GM21528 (cell line): ENCODE measurements around the gene NSF.
"Not testable (repeated sequence)": the region's sequence is repeated elsewhere in the genome, so short reads cannot be mapped to it uniquely, and the experiment has no call there.

Source experiments
- ATAC-seq: cut with Tn5 transposase; IDR thresholded peaks from one replicate; pipeline ENCODE4 v1.9.1; 2021; ENCODE audit warnings: mild to moderate bottlenecking, moderate library complexity; ENCODE audit not compliant: unreplicated experiment, low FRiP score

NSF gene

GRCh38 chr17:46771561-46772474 lies 181.3 kb downstream of the NSF start:
- no peak for ATAC-seq

- no peak for ATAC-seq
Measured at GRCh38 chr17:46772475-46773220, 182.2 kb downstream of the NSF start.

GRCh38 chr17:46773221-46773605 lies 182.7 kb downstream of the NSF start:
- ATAC-seq: no peak

- no peak for ATAC-seq
Measured at GRCh38 chr17:46773676-46774075, 183.2 kb downstream of the NSF start.

GRCh38 chr17:46774108-46774737 lies 183.8 kb downstream of the NSF start:
- ATAC-seq: no peak

GRCh38 chr17:46776298-46777005 lies 186.0 kb downstream of the NSF start:
- ATAC-seq: no peak

GRCh38 chr17:46777943-46778915 lies 187.8 kb downstream of the NSF start:
- no peak for ATAC-seq

- ATAC-seq: no peak
Measured at GRCh38 chr17:46780003-46780373, 189.5 kb downstream of the NSF start.

GRCh38 chr17:46782250-46782953 lies 191.9 kb downstream of the NSF start:
- ATAC-seq: no peak

- ATAC-seq: no peak
Measured at GRCh38 chr17:46783031-46783593, 192.6 kb downstream of the NSF start.

GRCh38 chr17:46785696-46786095 lies 195.2 kb downstream of the NSF start:
- no peak for ATAC-seq

GRCh38 chr17:46787478-46787877 lies 197.0 kb downstream of the NSF start:
- ATAC-seq: no peak

- ATAC-seq: no peak
Measured at GRCh38 chr17:46788300-46788699, 197.8 kb downstream of the NSF start.

- ATAC-seq: no peak
Measured at GRCh38 chr17:46788796-46789195, 198.3 kb downstream of the NSF start.

- no peak for ATAC-seq
Measured at GRCh38 chr17:46789610-46790009, 199.1 kb downstream of the NSF start.

- ATAC-seq: no peak
Measured at GRCh38 chr17:46790216-46790615, 199.7 kb downstream of the NSF start.

- no peak for ATAC-seq
Measured at GRCh38 chr17:46791531-46791930, 201.1 kb downstream of the NSF start.

- ATAC-seq: no peak
Measured at GRCh38 chr17:46792071-46792470, 201.6 kb downstream of the NSF start.

- ATAC-seq: not testable (repeated sequence)
Measured at GRCh38 chr17:46793023-46793422, 202.6 kb downstream of the NSF start.
